Neural progenitor cell (in vitro differentiated cells): Measurements from ENCODE around the gene METRN.

Experiments used
- EZH2 ChIP-seq: fragments of 200-600 bp; sonication (generic); IDR thresholded peaks from 2 replicates; pipeline ENCODE4 v1.6.1; 2017; ENCODE audit warnings: antibody characterized with exemption, mild to moderate bottlenecking, moderate library complexity
- EZH2phosphoT487 ChIP-seq: fragments of 200-600 bp; sonication (generic); IDR thresholded peaks from 2 replicates; pipeline ENCODE4 v1.6.1; 2017; ENCODE audit warnings: antibody characterized with exemption
- TF ChIP-seq, protein P1 (sequence below): fragments of 200-600 bp; sonication (generic); IDR thresholded peaks from 2 replicates; pipeline ENCODE4 v1.5.1; 2017; ENCODE audit warnings: antibody characterized with exemption, mild to moderate bottlenecking

DNA sequence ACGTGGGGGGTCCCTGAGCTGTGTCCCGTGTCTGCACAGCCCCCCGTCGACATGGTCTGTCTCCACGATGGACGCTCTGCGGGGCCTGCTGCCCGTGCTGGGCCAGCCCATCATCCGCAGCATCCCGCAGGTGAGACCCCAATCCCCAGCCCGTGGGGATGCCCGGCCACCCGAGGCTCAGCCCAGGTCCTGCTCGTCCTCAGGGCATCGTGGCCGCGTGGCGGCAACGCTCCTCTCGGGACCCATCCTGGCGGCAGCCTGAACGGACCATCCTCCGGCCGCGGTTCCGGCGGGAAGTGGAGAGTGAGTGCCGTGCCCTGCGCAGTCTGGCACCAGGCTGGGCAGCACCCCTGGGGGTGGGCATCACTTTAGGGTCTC is 50.6 kb downstream of the METRN start:
- TF ChIP-seq, protein P1, sequence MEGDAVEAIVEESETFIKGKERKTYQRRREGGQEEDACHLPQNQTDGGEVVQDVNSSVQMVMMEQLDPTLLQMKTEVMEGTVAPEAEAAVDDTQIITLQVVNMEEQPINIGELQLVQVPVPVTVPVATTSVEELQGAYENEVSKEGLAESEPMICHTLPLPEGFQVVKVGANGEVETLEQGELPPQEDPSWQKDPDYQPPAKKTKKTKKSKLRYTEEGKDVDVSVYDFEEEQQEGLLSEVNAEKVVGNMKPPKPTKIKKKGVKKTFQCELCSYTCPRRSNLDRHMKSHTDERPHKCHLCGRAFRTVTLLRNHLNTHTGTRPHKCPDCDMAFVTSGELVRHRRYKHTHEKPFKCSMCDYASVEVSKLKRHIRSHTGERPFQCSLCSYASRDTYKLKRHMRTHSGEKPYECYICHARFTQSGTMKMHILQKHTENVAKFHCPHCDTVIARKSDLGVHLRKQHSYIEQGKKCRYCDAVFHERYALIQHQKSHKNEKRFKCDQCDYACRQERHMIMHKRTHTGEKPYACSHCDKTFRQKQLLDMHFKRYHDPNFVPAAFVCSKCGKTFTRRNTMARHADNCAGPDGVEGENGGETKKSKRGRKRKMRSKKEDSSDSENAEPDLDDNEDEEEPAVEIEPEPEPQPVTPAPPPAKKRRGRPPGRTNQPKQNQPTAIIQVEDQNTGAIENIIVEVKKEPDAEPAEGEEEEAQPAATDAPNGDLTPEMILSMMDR = no peak
- TF ChIP-seq EZH2phosphoT487 (no peak), EZH2 (no peak)
